HG03521 (cell line): Measurements from ENCODE around the gene YEATS2.

Experiments
- ATAC-seq: cut with Tn5 transposase; IDR thresholded peaks from one replicate; pipeline ENCODE4 v1.9.1; 2021; ENCODE audit warnings: mild to moderate bottlenecking, moderate library complexity; ENCODE audit not compliant: unreplicated experiment

Gene YEATS2

GRCh38 chr3:183828538-183828870 is 130.9 kb downstream of the YEATS2 start:
- no peak for ATAC-seq

- no peak for ATAC-seq
Measured at GRCh38 chr3:183829466-183829865, 131.9 kb downstream of the YEATS2 start.

- no peak for ATAC-seq
Measured at GRCh38 chr3:183830187-183830586, 132.6 kb downstream of the YEATS2 start.

GRCh38 chr3:183833516-183833915 is 135.9 kb downstream of the YEATS2 start:
- no peak for ATAC-seq

- no peak for ATAC-seq
Measured at GRCh38 chr3:183837390-183837789, 139.8 kb downstream of the YEATS2 start.

- ATAC-seq = no peak
Measured at GRCh38 chr3:183837894-183838293, 140.3 kb downstream of the YEATS2 start.

GRCh38 chr3:183839751-183840150 is 142.2 kb downstream of the YEATS2 start:
- ATAC-seq = no peak

GRCh38 chr3:183844606-183845005 is 147.0 kb downstream of the YEATS2 start:
- ATAC-seq = no peak

GRCh38 chr3:183845090-183845489 is 147.5 kb downstream of the YEATS2 start:
- ATAC-seq = no peak

- ATAC-seq = no peak
Measured at GRCh38 chr3:183845608-183846288, 148.2 kb downstream of the YEATS2 start.

- ATAC-seq = no peak
Measured at GRCh38 chr3:183854318-183855035, 156.9 kb downstream of the YEATS2 start.

- no peak for ATAC-seq
Measured at GRCh38 chr3:183857863-183858262, 160.3 kb downstream of the YEATS2 start.
